ENCODE results near the gene HMCES. TPM values are rescaled to one million over a fixed set of nuclear protein-coding genes. Genes with fewer than 3 reads are reported as not detected.

HMCES gene
- total and polyA plus RNA-seq, 7 donors = 15.2 to 41.2 (median 21.6) TPM

Small RNA genes within 50 kb of the gene (small RNA-seq; reads per million reads assigned to genes)
- gene MIR6826 = 0 reads per million in 3 donors

Other genes starting within 250 kb of the HMCES start
- not detected for gene GP9, start 218.1 kb upstream of the HMCES start, total RNA-seq
- gene GP9, start 218.1 kb upstream of the HMCES start, polyA plus RNA-seq = under 1 TPM in 1 of 3 donors, not detected in 2; 0.26 TPM
- 1 to 10 TPM; 2.8 to 5.8 (median 4.0) TPM for gene RAB43, start 157.1 kb upstream of the HMCES start, total RNA-seq
- 10 to 100 TPM in 2 of 3 donors, 1 to 10 TPM in 1; 9.6 to 31.3 (median 10.9) TPM for gene RAB43, start 157.1 kb upstream of the HMCES start, polyA plus RNA-seq
- 10 to 100 TPM; 18.0 to 26.0 (median 22.5) TPM for gene ISY1, start 117.8 kb upstream of the HMCES start, total RNA-seq
- 10 to 100 TPM; 25.2 to 31.2 (median 28.2) TPM for gene ISY1, start 117.8 kb upstream of the HMCES start, polyA plus RNA-seq
- gene CNBP, start 95.0 kb upstream of the HMCES start, total RNA-seq = 100 to 1,000 TPM; 398 to 687 (median 623) TPM
- 100 to 1,000 TPM; 251 to 392 (median 343) TPM for gene CNBP, start 95.0 kb upstream of the HMCES start, polyA plus RNA-seq
- 10 to 100 TPM; 50.9 to 78.1 (median 57.9) TPM for gene COPG1, start 29.3 kb upstream of the HMCES start, total RNA-seq
- gene COPG1, start 29.3 kb upstream of the HMCES start, polyA plus RNA-seq = 100 to 1,000 TPM; 104 to 151 (median 148) TPM
- gene EFCAB12, start 149.8 kb downstream of the HMCES start, total RNA-seq = under 1 TPM in 1 of 4 donors, not detected in 3; 0.36 TPM
- gene EFCAB12, start 149.8 kb downstream of the HMCES start, polyA plus RNA-seq = under 1 TPM in 2 of 3 donors, not detected in 1; 0.38 to 0.46 TPM
- 10 to 100 TPM; 13.3 to 18.4 (median 16.6) TPM for gene MBD4, start 161.1 kb downstream of the HMCES start, total RNA-seq
- gene MBD4, start 161.1 kb downstream of the HMCES start, polyA plus RNA-seq = 10 to 100 TPM; 11.8 to 21.6 (median 15.0) TPM
- gene IFT122, start 161.4 kb downstream of the HMCES start, total RNA-seq = 10 to 100 TPM; 15.8 to 21.4 (median 17.8) TPM
- gene IFT122, start 161.4 kb downstream of the HMCES start, polyA plus RNA-seq = 10 to 100 TPM in 2 of 3 donors, 1 to 10 TPM in 1; 4.2 to 15.6 (median 13.6) TPM
- not detected for gene RHO, start 249.8 kb downstream of the HMCES start, total RNA-seq
- not detected for gene RHO, start 249.8 kb downstream of the HMCES start, polyA plus RNA-seq